PC-3 (cell line): ENCODE measurements around the gene HGS. TPM values are rescaled to one million over a fixed set of nuclear protein-coding genes. Genes with fewer than 3 reads are reported as not detected.
A peak's percentile ranks its signal among the peaks of the same experiment; 100 is the strongest.

Experiments
- ATAC-seq: fragments of 200-7000 bp; cut with Tn5 transposase; 2 replicates; pipeline ENCODE4 v1.9.1; 2020; ENCODE audit warnings: mild to moderate bottlenecking, moderate library complexity
- BruUV-seq: library from RNA; stranded (reverse); fragments of 400-500 nt; replicated peaks from 2 replicates; lab custom pipeline; 2021; lab: Mats Ljungman, UMichigan
- CTCF ChIA-PET: fragments of 300-600 bp; sonication (Branson Sonifier 250); formaldehyde crosslinking; loops from one replicate; lab custom pipeline; 2022; ENCODE audit warnings: antibody characterized with exemption; lab: Charles Lee
- POLR2A ChIA-PET: fragments of 300-600 bp; sonication (Branson Sonifier 250); formaldehyde crosslinking; loops from one replicate; lab custom pipeline; 2022; ENCODE audit warnings: antibody characterized with exemption; ENCODE audit not compliant: unreplicated experiment; lab: Charles Lee
- DNase-seq: peaks from one replicate; pipeline ENCODE4 v3.0.0-alpha.2; 2015
- H2AFZ ChIP-seq: fragments of 300-600 bp; sonication (generic); 2 replicates; pipeline ENCODE4 v1.6.0; 2016; ENCODE audit warnings: antibody characterized with exemption, low read length
- H3F3A ChIP-seq: fragments of 300-600 bp; sonication (generic); one replicate; pipeline ENCODE4 v1.6.0; 2017; ENCODE audit warnings: antibody characterized with exemption, low read length, control low read depth, mild to moderate bottlenecking; ENCODE audit not compliant: unreplicated experiment
- H3K27ac ChIP-seq: fragments of 300-600 bp; sonication (generic); 2 replicates; pipeline ENCODE4 v1.5.1; 2016; ENCODE audit warnings: mild to moderate bottlenecking, low read length
- H3K27me3 ChIP-seq: fragments of 300-600 bp; sonication (generic); 2 replicates; pipeline ENCODE4 v1.6.1; 2016; ENCODE audit warnings: low read length, mixed read lengths
- H3K36me3 ChIP-seq: fragments of 300-600 bp; sonication (generic); 2 replicates; pipeline ENCODE4 v1.6.1; 2016; ENCODE audit warnings: low read depth, mixed run types, low read length, mixed read lengths
- H3K4me1 ChIP-seq: fragments of 300-600 bp; sonication (generic); 2 replicates; pipeline ENCODE4 v1.5.1; 2016; ENCODE audit warnings: low read length; ENCODE audit not compliant: insufficient read depth
- H3K4me2 ChIP-seq: fragments of 300-600 bp; sonication (generic); 2 replicates; pipeline ENCODE4 v1.6.0; 2016; ENCODE audit warnings: low read length
- H3K4me3 ChIP-seq: fragments of 300-600 bp; sonication (generic); 2 replicates; pipeline ENCODE4 v1.5.1; 2016; ENCODE audit warnings: mild to moderate bottlenecking, low read length, mixed read lengths
- H3K79me2 ChIP-seq: fragments of 300-600 bp; sonication (generic); 2 replicates; pipeline ENCODE4 v1.6.1; 2017; ENCODE audit warnings: low read length, mixed read lengths
- H3K9ac ChIP-seq: fragments of 300-600 bp; sonication (generic); 2 replicates; pipeline ENCODE4 v1.6.0; 2016; ENCODE audit warnings: mild to moderate bottlenecking, low read length
- H3K9me2 ChIP-seq: fragments of 300-600 bp; sonication (generic); replicated peaks from 2 replicates; pipeline ENCODE4 v1.6.1; 2016; ENCODE audit warnings: mixed run types, low read length, mixed read lengths
- H3K9me3 ChIP-seq: fragments of 300-600 bp; sonication (generic); 2 replicates; pipeline ENCODE4 v1.6.1; 2016; ENCODE audit warnings: low read length, mixed read lengths
- H4K20me1 ChIP-seq: fragments of 300-600 bp; sonication (generic); 2 replicates; pipeline ENCODE4 v1.6.1; 2016; ENCODE audit warnings: low read length, mixed read lengths
- CTCF ChIP-seq: fragments of 300-600 bp; sonication (generic); conservative IDR thresholded peaks from 2 replicates; pipeline ENCODE4 v1.5.1; 2017; ENCODE audit warnings: antibody characterized with exemption, low read depth, mild to moderate bottlenecking, low read length
- EZH2 ChIP-seq: fragments of 300-600 bp; sonication (generic); IDR thresholded peaks from one replicate; pipeline ENCODE4 v1.6.1; 2017; ENCODE audit warnings: antibody characterized with exemption, mild to moderate bottlenecking, low read length; ENCODE audit not compliant: unreplicated experiment
- EZH2phosphoT487 ChIP-seq: fragments of 300-600 bp; sonication (generic); IDR thresholded peaks from 2 replicates; pipeline ENCODE4 v1.6.1; 2018; ENCODE audit warnings: mild to moderate bottlenecking, antibody characterized with exemption, low read length, borderline replicate concordance
- intact Hi-C: fragments of 100-400 bp; cut with micrococcal nuclease; formaldehyde crosslinking; loops from 2 replicates; pipeline ENCODE4 v1.9.0; 2023
- total RNA-seq: library from RNA; depleted of rRNA; stranded (reverse); fragments of >200 nt; gene quantifications from 2 replicates; pipeline ENCODE4 v1.2.3, GENCODE V29; 2014

HGS gene
- total RNA-seq, 1 experiment from 2014 or later: 177 TPM

GRCh38 chr17:81713004-81713555 lies 29.3 kb downstream of the HGS start:
- ATAC-seq (peak; percentile 4; the same call in 1 of the 2 replicates), DNase-seq (peak; percentile 25)
- POLR2A ChIA-PET: interaction anchor here (0.5 to 1.0 kb wide), 3 partner anchors 9 to 32 kb away, joined by 9 to 16 read pairs (median 10); no protein-coding TSS in a partner anchor
- CTCF ChIA-PET: interaction anchor here (0.6 to 0.7 kb wide), 3 partner anchors 15 to 156 kb away, joined by 6 to 9 read pairs (median 6); no protein-coding TSS in a partner anchor
- Histone ChIP-seq H3K4me2 (peak overlapping the region; percentile 99), H4K20me1 (no peaks in the 10 kb centered on the region), H3K79me2 (peaks cover 33% of the 10 kb centered on the region), H3F3A (peaks cover 8% of the 10 kb centered on the region), H3K4me3 (peak overlapping the region; percentile 89), H3K4me1 (peaks cover 37% of the 10 kb centered on the region), H2AFZ (0 out of 2 replicates have a peak overlapping the region, but pooled peaks have one; percentile 21), H3K36me3 (peaks cover 8% of the 10 kb centered on the region; the same call in 1 of the 2 replicates), H3K9me2 (no peaks in the 10 kb centered on the region), H3K27me3 (no peaks in the 10 kb centered on the region), H3K27ac (peak overlapping the region; percentile 15), H3K9me3 (no peaks in the 10 kb centered on the region), H3K9ac (peak overlapping the region; percentile 77)
- TF ChIP-seq EZH2: no peak
- no peak for TF ChIP-seq CTCF
- no peak for TF ChIP-seq EZH2phosphoT487
- intact Hi-C loops: no loop called here
- TSS peak; percentile 5 for BruUV-seq

GRCh38 chr17:81713556-81714411 lies 30.0 kb downstream of the HGS start:
- intact Hi-C loops: no loop called here
- Histone ChIP-seq H3K27ac (peak overlapping the region; percentile 15), H3K9me3 (no peaks in the 10 kb centered on the region), H3K4me3 (peak overlapping the region; percentile 89), H3K27me3 (no peaks in the 10 kb centered on the region), H3K4me1 (peaks cover 37% of the 10 kb centered on the region), H3K9ac (peak overlapping the region; percentile 77), H3K4me2 (peak overlapping the region; percentile 99), H3K36me3 (peaks cover 6% of the 10 kb centered on the region; the same call in 1 of the 2 replicates), H4K20me1 (no peaks in the 10 kb centered on the region), H3F3A (peaks cover 8% of the 10 kb centered on the region), H2AFZ (0 out of 2 replicates have a peak overlapping the region, but pooled peaks have one; percentile 21), H3K9me2 (no peaks in the 10 kb centered on the region), H3K79me2 (peaks cover 33% of the 10 kb centered on the region)
- ChIA-PET POLR2A (interaction anchor here (0.6 to 1.0 kb wide), 2 partner anchors 10 to 24 kb away, joined by 10 to 16 read pairs; no protein-coding TSS in a partner anchor), CTCF (interaction anchor here (0.6 to 0.7 kb wide), 3 partner anchors 14 to 156 kb away, joined by 6 to 9 read pairs (median 6); no protein-coding TSS in a partner anchor)
- DNase-seq: peak; percentile 48
- BruUV-seq: no TSS peak
- peak; percentile 19 for ATAC-seq
- TF ChIP-seq EZH2: no peak
- TF ChIP-seq CTCF: no peak
- TF ChIP-seq EZH2phosphoT487: no peak
